HepG2 (cell line): Measurements from ENCODE around the gene CCT7. TPM values are rescaled to one million over a fixed set of nuclear protein-coding genes. Genes with fewer than 3 reads are reported as not detected.
A peak's percentile ranks its signal among the peaks of the same experiment; 100 is the strongest.

Source experiments
- ARID4A ChIP-seq: sonication (generic); formaldehyde crosslinking; IDR thresholded peaks from 2 replicates; pipeline ENCODE4 v1.5.0; 2020; ENCODE audit warnings: mild to moderate bottlenecking, missing genetic modification reagents, borderline replicate concordance
- ATF7 ChIP-seq, 2 experiments: fragments of 450-650 bp in 1 of 2; sonication (generic) in 1 of 2; formaldehyde crosslinking in 1 of 2; IDR thresholded peaks; 2 replicates each; pipeline versions ENCODE4 v1.4.0 to v1.6.1; 2016 to 2020; ENCODE audit warnings: antibody characterized with exemption in 1 of 2, mild to moderate bottlenecking in 1 of 2, missing genetic modification reagents in 1 of 2
- FOXC1 ChIP-seq: sonication (generic); formaldehyde crosslinking; IDR thresholded peaks from 2 replicates; pipeline ENCODE4 v1.8.0; 2022; ENCODE audit warnings: mild to moderate bottlenecking, missing genetic modification reagents, borderline replicate concordance
- HNF1B ChIP-seq: sonication (generic); formaldehyde crosslinking; IDR thresholded peaks from 2 replicates; pipeline ENCODE4 v1.5.1; 2020; ENCODE audit warnings: mild to moderate bottlenecking, moderate library complexity, missing genetic modification reagents
- IKZF5 ChIP-seq: IDR thresholded peaks from 2 replicates; pipeline ENCODE4 v1.6.1; 2018; ENCODE audit warnings: missing genetic modification reagents, mild to moderate bottlenecking, missing compliant biosample characterization
- MED13 ChIP-seq: sonication (generic); formaldehyde crosslinking; IDR thresholded peaks from 2 replicates; pipeline ENCODE4 v1.5.0; 2020; ENCODE audit warnings: missing genetic modification reagents
- PRPF4 ChIP-seq: fragments of 200-400 bp; formaldehyde crosslinking; IDR thresholded peaks from 2 replicates; pipeline ENCODE4 v1.6.1; 2016; ENCODE audit warnings: low read length, low read depth; ENCODE audit not compliant: poor library complexity, severe bottlenecking
- SP2 ChIP-seq: sonication (generic); formaldehyde crosslinking; IDR thresholded peaks from 2 replicates; pipeline ENCODE4 v1.5.1; 2020; ENCODE audit warnings: mild to moderate bottlenecking, missing genetic modification reagents
- TGIF2 ChIP-seq: IDR thresholded peaks from 2 replicates; pipeline ENCODE4 v1.6.1; 2016; ENCODE audit warnings: control low read depth, missing compliant biosample characterization
- XRCC5 ChIP-seq: fragments of 200-400 bp; formaldehyde crosslinking; optimal IDR thresholded peaks from 2 replicates; pipeline ENCODE3; 2017; ENCODE audit warnings: mild to moderate bottlenecking, low read length
- ZNF224 ChIP-seq: sonication (generic); formaldehyde crosslinking; IDR thresholded peaks from 2 replicates; pipeline ENCODE4 v1.5.0; 2020; ENCODE audit warnings: mild to moderate bottlenecking, missing genetic modification reagents
- ZNF30 ChIP-seq: sonication (generic); formaldehyde crosslinking; IDR thresholded peaks from 2 replicates; pipeline ENCODE4 v1.5.0; 2020; ENCODE audit warnings: mild to moderate bottlenecking, missing genetic modification reagents
- ZNF431 ChIP-seq: sonication (generic); formaldehyde crosslinking; IDR thresholded peaks from 2 replicates; pipeline ENCODE4 v1.9.0; 2022; ENCODE audit warnings: missing genetic modification reagents, low read depth, mild to moderate bottlenecking, borderline replicate concordance
- ZNF777 ChIP-seq: sonication (generic); formaldehyde crosslinking; IDR thresholded peaks from 2 replicates; pipeline ENCODE4 v1.4.0; 2020; ENCODE audit warnings: missing genetic modification reagents
- polyA plus RNA-seq, 8 experiments: library from polyadenylated mRNA; depleted of rRNA in 3 of 8; stranded (reverse) in 7 of 8; unstranded in 1 of 8; fragments of >200 nt; fragmentation: Illumina TruSeq in 4 of 8; extraction: Trizol in 4 of 8; gene quantifications; 2 replicates each; pipeline versions ENCODE4 v1.2.1 to v1.2.3, GENCODE V29; 2011 to 2016; ENCODE audit warnings: low read depth in 4 of 8, missing spikeins in 1 of 8, mixed read lengths in 1 of 8; ENCODE audit not compliant: insufficient read depth in 1 of 8
- total RNA-seq, 5 experiments: library from RNA; depleted of rRNA; stranded (reverse); fragments of >200 nt; fragmentation: Illumina TruSeq; extraction: Trizol; gene quantifications; 2 replicates each; pipeline ENCODE4 v1.2.3, GENCODE V29; 2016; ENCODE audit warnings: low read depth in 1 of 5
- TF ChIP-seq, protein P1 (sequence below): sonication (generic); formaldehyde crosslinking; IDR thresholded peaks from 2 replicates; pipeline ENCODE4 v1.4.0; 2020; ENCODE audit warnings: missing genetic modification reagents
- TF ChIP-seq, protein P2 (sequence below): sonication (generic); formaldehyde crosslinking; IDR thresholded peaks from 2 replicates; pipeline ENCODE4 v1.4.0; 2020; ENCODE audit warnings: mild to moderate bottlenecking, low read depth, missing genetic modification reagents
- TF ChIP-seq, protein P3 (sequence below): sonication (generic); formaldehyde crosslinking; IDR thresholded peaks from 2 replicates; pipeline ENCODE4 v1.8.1; 2023; ENCODE audit warnings: missing genetic modification reagents, inconsistent platforms, borderline replicate concordance

CCT7 gene
- total and polyA plus RNA-seq, 2 of the 13 experiments (the other 11 are each of a cell fraction or from before 2014, with no cell fraction given) = 347 to 517 TPM

GRCh38 chr2:73212448-73213176, 21.5 kb upstream of the CCT7 start (continued):
- TF ChIP-seq ARID4A (CRISPR knock-in tag) (0 out of 2 replicates have a peak, but pooled peaks have one; percentile 35), ZNF224 (no peak), ATF7 (IDR thresholded peaks at IDR 0.05) (no peak), ATF7 (CRISPR knock-in tag; IDR thresholded peaks at IDR 0.05) (no peak), XRCC5 (peak; percentile 90), HNF1B (CRISPR knock-in tag) (peak; percentile 16; the same call in 1 of the 2 replicates), FOXC1 (CRISPR knock-in tag) (peak; percentile 47; the same call in 1 of the 2 replicates), ZNF30 (CRISPR knock-in tag) (0 out of 2 replicates have a peak, but pooled peaks have one; percentile 27), MED13 (CRISPR knock-in tag) (no peak), TGIF2 (CRISPR knock-in tag) (no peak), PRPF4 (no peak), ZNF431 (no peak), ZNF777 (CRISPR knock-in tag) (peak; percentile 44; the same call in 1 of the 2 replicates), IKZF5 (CRISPR knock-in tag) (no peak), SP2 (CRISPR knock-in tag) (peak; percentile 35; the same call in 1 of the 2 replicates)
- TF ChIP-seq, protein P1, sequence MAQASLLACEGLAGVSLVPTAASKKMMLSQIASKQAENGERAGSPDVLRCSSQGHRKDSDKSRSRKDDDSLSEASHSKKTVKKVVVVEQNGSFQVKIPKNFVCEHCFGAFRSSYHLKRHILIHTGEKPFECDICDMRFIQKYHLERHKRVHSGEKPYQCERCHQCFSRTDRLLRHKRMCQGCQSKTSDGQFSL (CRISPR knock-in tag) = no peak
- TF ChIP-seq, protein P2, sequence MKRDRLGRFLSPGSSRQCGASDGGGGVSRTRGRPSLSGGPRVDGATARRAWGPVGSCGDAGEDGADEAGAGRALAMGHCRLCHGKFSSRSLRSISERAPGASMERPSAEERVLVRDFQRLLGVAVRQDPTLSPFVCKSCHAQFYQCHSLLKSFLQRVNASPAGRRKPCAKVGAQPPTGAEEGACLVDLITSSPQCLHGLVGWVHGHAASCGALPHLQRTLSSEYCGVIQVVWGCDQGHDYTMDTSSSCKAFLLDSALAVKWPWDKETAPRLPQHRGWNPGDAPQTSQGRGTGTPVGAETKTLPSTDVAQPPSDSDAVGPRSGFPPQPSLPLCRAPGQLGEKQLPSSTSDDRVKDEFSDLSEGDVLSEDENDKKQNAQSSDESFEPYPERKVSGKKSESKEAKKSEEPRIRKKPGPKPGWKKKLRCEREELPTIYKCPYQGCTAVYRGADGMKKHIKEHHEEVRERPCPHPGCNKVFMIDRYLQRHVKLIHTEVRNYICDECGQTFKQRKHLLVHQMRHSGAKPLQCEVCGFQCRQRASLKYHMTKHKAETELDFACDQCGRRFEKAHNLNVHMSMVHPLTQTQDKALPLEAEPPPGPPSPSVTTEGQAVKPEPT = no peak
- TF ChIP-seq, protein P3, sequence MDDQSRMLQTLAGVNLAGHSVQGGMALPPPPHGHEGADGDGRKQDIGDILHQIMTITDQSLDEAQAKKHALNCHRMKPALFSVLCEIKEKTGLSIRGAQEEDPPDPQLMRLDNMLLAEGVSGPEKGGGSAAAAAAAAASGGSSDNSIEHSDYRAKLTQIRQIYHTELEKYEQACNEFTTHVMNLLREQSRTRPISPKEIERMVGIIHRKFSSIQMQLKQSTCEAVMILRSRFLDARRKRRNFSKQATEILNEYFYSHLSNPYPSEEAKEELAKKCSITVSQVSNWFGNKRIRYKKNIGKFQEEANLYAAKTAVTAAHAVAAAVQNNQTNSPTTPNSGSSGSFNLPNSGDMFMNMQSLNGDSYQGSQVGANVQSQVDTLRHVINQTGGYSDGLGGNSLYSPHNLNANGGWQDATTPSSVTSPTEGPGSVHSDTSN (CRISPR knock-in tag) = no peak
